CD4-positive, alpha-beta memory T cell (primary cell): ENCODE measurements around the gene NRXN3. TPM values are rescaled to one million over a fixed set of nuclear protein-coding genes. Genes with fewer than 3 reads are reported as not detected.

Experiments
- CTCF ChIA-PET: fragments of 350-600 bp; sonication (Branson Sonifier 250); formaldehyde crosslinking; loops from one replicate; lab custom pipeline; 2021; ENCODE audit warnings: inconsistent platforms; ENCODE audit not compliant: partially characterized antibody; lab: Charles Lee
- POLR2A ChIA-PET: fragments of 350-600 bp; sonication (Branson Sonifier 250); formaldehyde crosslinking; loops from one replicate; lab custom pipeline; 2021; ENCODE audit not compliant: partially characterized antibody; lab: Charles Lee
- DNase-seq, 5 donors: peaks; one replicate each; pipeline versions ENCODE4 v3.0.0 to v3.0.0-alpha.2; 2020 to 2022; ENCODE audit warnings: mixed read lengths in 1 of 5
- H3K27ac ChIP-seq: one replicate; pipeline ENCODE4 v1.7.0; 2013; ENCODE audit warnings: low read depth, low read length
- H3K27me3 ChIP-seq: 2 replicates; pipeline ENCODE4 v1.7.0; 2013; ENCODE audit warnings: mild to moderate bottlenecking, low read length, moderate library complexity; ENCODE audit not compliant: insufficient read depth
- H3K36me3 ChIP-seq: 2 replicates; pipeline ENCODE4 v1.7.0; 2013; ENCODE audit warnings: mild to moderate bottlenecking, low read length, moderate library complexity; ENCODE audit not compliant: insufficient read depth
- H3K4me1 ChIP-seq: 2 replicates; pipeline ENCODE4 v1.7.0; 2013; ENCODE audit warnings: mild to moderate bottlenecking, low read length, moderate library complexity; ENCODE audit not compliant: insufficient read depth
- H3K4me3 ChIP-seq, 2 donors: one replicate each; pipeline ENCODE4 v1.7.0; 2013; ENCODE audit warnings: low read length in 2 of 2, mild to moderate bottlenecking in 1 of 2
- H3K9me3 ChIP-seq, 2 donors: one replicate each; pipeline ENCODE4 v1.7.0; 2013; ENCODE audit warnings: low read length in 2 of 2, control low read depth in 1 of 2; ENCODE audit not compliant: control insufficient read depth in 1 of 2
- H3K27ac Mint-ChIP-seq, 7 donors: one replicate each; pipeline ENCODE4 v1.8.0; 2020 to 2021; ENCODE audit warnings: mixed read lengths in 7 of 7, mild to moderate bottlenecking in 6 of 7, inconsistent platforms in 3 of 7, moderate library complexity in 3 of 7
- H3K27me3 Mint-ChIP-seq, 2 donors: one replicate each; pipeline ENCODE4 v1.8.0; 2020 to 2021; ENCODE audit warnings: mixed read lengths in 2 of 2
- H3K36me3 Mint-ChIP-seq, 2 donors: one replicate each; pipeline ENCODE4 v1.8.0; 2020 to 2021; ENCODE audit warnings: mixed read lengths in 2 of 2, inconsistent platforms in 1 of 2, mild to moderate bottlenecking in 1 of 2
- H3K4me1 Mint-ChIP-seq, 4 donors: one replicate each; pipeline ENCODE4 v1.8.0; 2020 to 2021; ENCODE audit warnings: mixed read lengths in 4 of 4, mild to moderate bottlenecking in 1 of 4
- H3K4me3 Mint-ChIP-seq, 8 donors: one replicate each; pipeline ENCODE4 v1.8.0; 2020 to 2021; ENCODE audit warnings: mixed read lengths in 8 of 8, mild to moderate bottlenecking in 7 of 8, moderate library complexity in 6 of 8, inconsistent platforms in 3 of 8
- H3K9me3 Mint-ChIP-seq, 8 donors: one replicate each; pipeline ENCODE4 v1.8.0; 2020 to 2021; ENCODE audit warnings: mixed read lengths in 8 of 8, mild to moderate bottlenecking in 5 of 8, inconsistent platforms in 3 of 8, moderate library complexity in 1 of 8
- intact Hi-C: fragments of 100-400 bp; cut with micrococcal nuclease; formaldehyde crosslinking; loops from one replicate; pipeline ENCODE4 v1.15.1; 2023
- polyA plus RNA-seq, 2 donors: library from polyadenylated mRNA; unstranded; fragments of 300-500 nt; fragmentation: Illumina TruSeq; gene quantifications; one replicate each; pipeline ENCODE4 v1.2.3, GENCODE V29; 2021
- total RNA-seq, 2 experiments: library from RNA; stranded (reverse); gene quantifications; one replicate each; pipeline ENCODE4 v1.2.3, GENCODE V29; 2021

Gene NRXN3
- total and polyA plus RNA-seq, 4 experiments from 2014 or later: not detected

- Mint-ChIP-seq H3K9me3 (peaks cover 0 to 10% (median 3%) of the 10 kb centered on the region in 8 donors), H3K27ac (no peak overlapping the region), H3K36me3 (no peaks in the 10 kb centered on the region), H3K4me1 (no peaks in the 10 kb centered on the region), H3K4me3 (no peak overlapping the region), H3K27me3 (no peaks in the 10 kb centered on the region)
- intact Hi-C loops: no loop called here
- Histone ChIP-seq H3K27me3 (no peaks in the 10 kb centered on the region), H3K4me1 (no peaks in the 10 kb centered on the region), H3K4me3 (no peak overlapping the region), H3K9me3 (no peaks in the 10 kb centered on the region), H3K36me3 (no peaks in the 10 kb centered on the region), H3K27ac (no peak overlapping the region)
- CTCF ChIA-PET: no interaction called here
- POLR2A ChIA-PET: no interaction called here
- DNase-seq: no peak
These were observed 1509.9 kb downstream of the NRXN3 start for GRCh38 chr14:79680087-79680486.

- Mint-ChIP-seq H3K9me3 (peaks cover 0 to 11% (median 3%) of the 10 kb centered on the region in 8 donors), H3K27ac (no peak overlapping the region), H3K4me3 (no peak overlapping the region), H3K27me3 (no peaks in the 10 kb centered on the region), H3K4me1 (no peaks in the 10 kb centered on the region), H3K36me3 (no peaks in the 10 kb centered on the region)
- Histone ChIP-seq H3K4me3 (no peak overlapping the region), H3K27ac (no peak overlapping the region), H3K27me3 (no peaks in the 10 kb centered on the region), H3K36me3 (no peaks in the 10 kb centered on the region), H3K4me1 (no peaks in the 10 kb centered on the region), H3K9me3 (no peaks in the 10 kb centered on the region)
- no peak for DNase-seq
- intact Hi-C loops: no loop called here
- ChIA-PET CTCF (no interaction called here), POLR2A (no interaction called here)
These were observed 1516.0 kb downstream of the NRXN3 start for GRCh38 chr14:79686196-79686595.

GRCh38 chr14:79690960-79691359, 1520.8 kb downstream of the NRXN3 start:
- ChIA-PET CTCF (no interaction called here), POLR2A (no interaction called here)
- Mint-ChIP-seq H3K9me3 (peaks cover 0 to 4% (median 0%) of the 10 kb centered on the region in 8 donors), H3K4me3 (no peak overlapping the region), H3K4me1 (no peaks in the 10 kb centered on the region), H3K36me3 (no peaks in the 10 kb centered on the region), H3K27me3 (no peaks in the 10 kb centered on the region), H3K27ac (no peak overlapping the region)
- Histone ChIP-seq H3K9me3 (no peaks in the 10 kb centered on the region), H3K27ac (no peak overlapping the region), H3K36me3 (no peaks in the 10 kb centered on the region), H3K27me3 (no peaks in the 10 kb centered on the region), H3K4me1 (no peaks in the 10 kb centered on the region), H3K4me3 (no peak overlapping the region)
- DNase-seq: no peak
- intact Hi-C loops: no loop called here

- no peaks in the 10 kb centered on the region for H3K4me1 Mint-ChIP-seq
- Histone ChIP-seq H3K27me3 (no peaks in the 10 kb centered on the region), H3K36me3 (no peaks in the 10 kb centered on the region), H3K4me3 (no peak overlapping the region), H3K27ac (no peak overlapping the region), H3K9me3 (no peaks in the 10 kb centered on the region), H3K4me1 (no peaks in the 10 kb centered on the region)
- POLR2A ChIA-PET: no interaction called here
- DNase-seq: no peak
- peaks cover 0 to 9% (median 0%) of the 10 kb centered on the region in 8 donors for H3K9me3 Mint-ChIP-seq
- no peak overlapping the region for H3K4me3 Mint-ChIP-seq
- no peak overlapping the region for H3K27ac Mint-ChIP-seq
- CTCF ChIA-PET: no interaction called here
- intact Hi-C loops: no loop called here
- no peaks in the 10 kb centered on the region for H3K36me3 Mint-ChIP-seq
- H3K27me3 Mint-ChIP-seq: no peaks in the 10 kb centered on the region
These were observed 1523.8 kb downstream of the NRXN3 start for GRCh38 chr14:79693935-79694334.

GRCh38 chr14:79695307-79695706, 1525.1 kb downstream of the NRXN3 start:
- POLR2A ChIA-PET: no interaction called here

GRCh38 chr14:79698298-79698711, 1528.1 kb downstream of the NRXN3 start:
- H3K9me3 Mint-ChIP-seq: peaks cover 0 to 8% (median 3%) of the 10 kb centered on the region in 8 donors
- no peaks in the 10 kb centered on the region for H3K36me3 Mint-ChIP-seq
- intact Hi-C loops: no loop called here
- ChIA-PET POLR2A (no interaction called here), CTCF (no interaction called here)
- Histone ChIP-seq H3K27ac (no peak overlapping the region), H3K4me1 (no peaks in the 10 kb centered on the region), H3K27me3 (no peaks in the 10 kb centered on the region), H3K9me3 (no peaks in the 10 kb centered on the region), H3K4me3 (no peak overlapping the region), H3K36me3 (no peaks in the 10 kb centered on the region)
- H3K27me3 Mint-ChIP-seq: no peaks in the 10 kb centered on the region
- H3K27ac Mint-ChIP-seq: no peak overlapping the region
- DNase-seq: no peak
- no peaks in the 10 kb centered on the region for H3K4me1 Mint-ChIP-seq
- H3K4me3 Mint-ChIP-seq: no peak overlapping the region

More at GRCh38 chr14:79695307-79695706, 1525.1 kb downstream of the NRXN3 start:
- DNase-seq: no peak
- H3K27me3 ChIP-seq: no peaks in the 10 kb centered on the region
- Mint-ChIP-seq H3K4me1 (no peaks in the 10 kb centered on the region), H3K27me3 (no peaks in the 10 kb centered on the region), H3K4me3 (no peak overlapping the region), H3K27ac (no peak overlapping the region), H3K36me3 (no peaks in the 10 kb centered on the region), H3K9me3 (peaks cover 0 to 12% (median 0%) of the 10 kb centered on the region in 8 donors)
- CTCF ChIA-PET: interaction anchor here (0.6 kb wide), 1 partner anchor 1507 kb away, joined by 3 read pairs; no protein-coding TSS in a partner anchor
- H3K4me1 ChIP-seq: no peaks in the 10 kb centered on the region
- H3K4me3 ChIP-seq: no peak overlapping the region
- H3K9me3 ChIP-seq: no peaks in the 10 kb centered on the region
- no peaks in the 10 kb centered on the region for H3K36me3 ChIP-seq
- no peak overlapping the region for H3K27ac ChIP-seq
- intact Hi-C loops: no loop called here

GRCh38 chr14:79699206-79699605, 1529.0 kb downstream of the NRXN3 start:
- no peak for DNase-seq
- no peaks in the 10 kb centered on the region for H3K27me3 Mint-ChIP-seq
- H3K27ac ChIP-seq: no peak overlapping the region
- no peak overlapping the region for H3K4me3 Mint-ChIP-seq
- H3K4me3 ChIP-seq: no peak overlapping the region
- H3K9me3 Mint-ChIP-seq: peaks cover 0 to 8% (median 3%) of the 10 kb centered on the region in 8 donors
- no peaks in the 10 kb centered on the region for H3K27me3 ChIP-seq
- H3K36me3 Mint-ChIP-seq: no peaks in the 10 kb centered on the region
- no peaks in the 10 kb centered on the region for H3K4me1 Mint-ChIP-seq
- ChIA-PET POLR2A (no interaction called here), CTCF (no interaction called here)
- intact Hi-C loops: no loop called here
- H3K9me3 ChIP-seq: no peaks in the 10 kb centered on the region
- H3K36me3 ChIP-seq: no peaks in the 10 kb centered on the region
- no peak overlapping the region for H3K27ac Mint-ChIP-seq
- no peaks in the 10 kb centered on the region for H3K4me1 ChIP-seq

- H3K36me3 Mint-ChIP-seq: no peaks in the 10 kb centered on the region
- ChIA-PET CTCF (no interaction called here), POLR2A (no interaction called here)
- no peak for DNase-seq
- H3K27ac Mint-ChIP-seq: no peak overlapping the region
- H3K9me3 Mint-ChIP-seq: peaks cover 2 to 9% (median 4%) of the 10 kb centered on the region in 8 donors
- H3K4me1 Mint-ChIP-seq: no peaks in the 10 kb centered on the region
- H3K4me3 Mint-ChIP-seq: no peak overlapping the region
- Histone ChIP-seq H3K36me3 (no peaks in the 10 kb centered on the region), H3K27ac (no peak overlapping the region), H3K27me3 (no peaks in the 10 kb centered on the region), H3K4me3 (no peak overlapping the region), H3K4me1 (no peaks in the 10 kb centered on the region), H3K9me3 (no peaks in the 10 kb centered on the region)
- no peaks in the 10 kb centered on the region for H3K27me3 Mint-ChIP-seq
- intact Hi-C loops: no loop called here
These were observed 1531.2 kb downstream of the NRXN3 start for GRCh38 chr14:79701371-79701770.
